ENCODE measurements around the gene SURF1.
"Not testable (repeated sequence)": the region's sequence is repeated elsewhere in the genome, so short reads cannot be mapped to it uniquely, and the experiment has no call there.

The SURF1 gene

DNA sequence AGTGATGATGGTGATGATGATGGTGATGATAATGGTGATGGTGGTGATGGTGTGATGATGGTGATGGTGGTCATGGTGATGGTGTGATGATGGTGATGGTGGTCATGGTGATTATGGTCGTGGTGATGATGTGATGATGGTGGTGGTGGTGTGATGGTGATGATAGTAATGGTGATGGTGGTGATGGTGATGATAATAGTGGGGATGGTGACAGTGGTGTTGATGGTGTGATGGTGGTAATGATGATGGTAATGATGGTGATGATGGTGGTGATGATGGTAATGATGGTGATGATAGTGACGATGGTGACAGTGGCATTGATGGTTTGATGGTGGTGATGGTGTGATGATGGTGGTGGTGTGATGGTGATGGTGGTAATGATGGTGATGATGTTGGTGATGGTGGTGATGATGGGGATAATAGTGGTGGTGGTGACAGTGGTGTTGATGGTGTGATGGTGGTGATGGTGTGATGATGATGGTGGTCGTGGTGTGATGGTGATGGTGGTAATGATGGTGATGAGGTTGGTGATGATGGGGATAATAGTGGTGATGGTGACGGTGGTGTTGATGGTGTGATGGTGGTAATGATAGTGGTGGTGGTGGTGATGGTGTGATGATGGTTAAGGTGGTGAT, 26.3 kb upstream of the SURF1 start:
- no peak for DNase-seq

DNA sequence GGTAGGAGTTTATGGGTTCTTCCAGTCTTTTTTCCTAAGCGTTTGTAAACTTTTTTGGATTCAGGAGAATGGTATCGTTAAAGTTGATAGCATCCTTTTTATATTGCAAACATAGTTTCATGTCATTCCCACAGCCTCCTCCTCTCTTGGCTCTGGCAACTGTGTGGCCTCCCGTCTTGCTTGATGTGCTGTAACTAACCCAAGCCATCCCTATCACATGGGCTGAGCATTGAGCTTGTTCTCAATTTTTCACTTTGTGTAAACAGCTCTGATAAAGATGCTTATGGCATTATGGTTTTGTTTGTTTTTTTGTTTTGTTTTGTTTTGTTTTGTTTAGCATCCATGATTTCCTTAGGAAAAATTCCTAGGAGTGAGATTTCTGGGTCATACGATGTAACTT, 24.4 kb upstream of the SURF1 start:
- no peak for DNase-seq

DNA sequence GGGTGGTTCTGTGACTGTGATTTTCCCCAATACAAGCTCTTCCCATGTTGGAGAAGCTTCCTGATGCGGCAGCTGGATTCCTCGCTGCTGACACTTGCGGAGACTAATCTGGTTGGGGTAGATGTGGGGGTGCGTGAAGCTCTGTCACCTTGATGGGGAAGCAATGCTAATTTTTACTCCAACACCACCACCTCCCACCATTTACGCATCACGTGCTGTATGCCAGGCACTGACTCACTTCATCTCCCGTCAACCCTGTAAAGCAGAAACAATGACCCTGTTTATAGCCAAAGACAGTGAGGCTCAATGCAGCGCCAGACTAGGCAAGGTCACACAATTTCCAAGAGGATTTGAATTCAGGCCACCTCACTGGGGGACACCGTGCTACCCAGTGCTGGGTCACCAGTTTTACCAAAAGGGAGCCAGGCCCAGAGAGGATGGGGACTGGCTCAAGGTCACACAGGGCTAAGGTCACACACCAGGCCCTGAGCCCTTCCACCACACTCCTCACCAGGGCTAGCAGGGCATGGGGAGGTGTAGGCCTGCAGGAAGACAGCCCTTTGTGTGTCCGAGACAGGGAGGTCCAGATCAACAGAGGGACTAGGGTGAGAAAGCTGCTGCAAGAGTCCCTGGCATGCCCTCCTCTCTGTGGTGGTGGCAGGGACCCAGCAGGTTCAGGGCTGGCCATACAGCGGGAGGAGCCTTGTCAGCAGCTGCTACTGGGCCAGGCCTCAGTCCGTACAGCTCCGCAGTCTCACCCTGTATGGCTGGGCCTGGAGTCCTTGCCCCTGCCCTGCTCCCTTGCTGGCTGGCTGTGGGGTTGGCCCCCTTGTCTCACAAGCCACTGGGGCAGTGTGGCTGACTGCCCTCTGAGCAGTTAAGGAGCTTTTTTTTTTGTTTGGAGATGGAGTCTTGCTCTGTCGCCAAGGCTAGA, 23.1 kb upstream of the SURF1 start:
- DNase-seq, result no peak

DNA sequence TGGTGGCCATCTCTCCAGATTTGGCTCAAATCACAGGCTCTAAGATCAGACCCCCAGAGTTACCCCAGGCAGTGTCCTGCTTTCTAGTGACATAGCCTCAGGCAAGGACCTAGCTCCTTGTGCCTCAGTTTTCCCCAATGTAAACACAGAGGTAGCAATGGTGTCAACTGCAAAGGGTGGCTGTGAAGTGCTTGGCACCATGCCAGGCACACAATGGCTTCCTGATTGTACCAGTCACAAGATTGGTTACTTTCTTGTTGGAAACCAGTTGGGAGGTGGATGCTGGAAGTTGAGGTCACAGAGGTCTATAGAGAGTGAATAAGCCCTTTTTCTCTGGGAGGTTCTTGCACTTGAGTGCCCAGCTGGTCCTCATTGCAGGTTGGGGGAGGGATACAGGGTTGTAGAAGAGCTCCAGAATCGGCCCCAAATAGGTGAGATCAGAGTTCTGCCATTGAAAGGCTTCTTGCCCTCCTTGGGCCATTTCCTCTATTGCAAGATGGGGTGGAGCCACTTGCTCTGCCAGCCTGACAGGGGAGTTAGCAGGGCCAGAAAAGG, 22.2 kb upstream of the SURF1 start:
- DNase-seq, result no peak

GRCh38 chr9:133377721-133378216, 21.5 kb upstream of the SURF1 start:
- no peak for DNase-seq

DNA sequence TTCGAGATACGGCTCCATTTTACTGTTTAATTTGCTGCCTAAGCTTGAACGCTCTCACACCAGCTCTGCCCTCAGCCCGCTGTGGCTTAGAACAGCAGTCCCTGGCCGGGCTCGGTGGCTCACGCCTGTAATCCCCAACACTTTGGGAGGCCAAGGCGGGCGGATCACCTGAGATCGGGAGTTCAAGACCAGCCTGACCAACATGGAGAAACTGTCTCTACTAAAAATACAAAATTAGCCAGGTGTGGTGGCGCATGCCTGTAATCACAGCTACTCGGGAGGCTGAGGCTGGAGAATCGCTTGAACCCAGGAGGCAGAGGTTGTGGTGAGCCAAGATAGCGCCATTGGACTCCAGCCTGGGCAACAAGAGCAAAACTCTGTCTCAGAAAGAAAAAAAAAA, 21.0 kb upstream of the SURF1 start:
- not testable (repeated sequence) for DNase-seq

DNA sequence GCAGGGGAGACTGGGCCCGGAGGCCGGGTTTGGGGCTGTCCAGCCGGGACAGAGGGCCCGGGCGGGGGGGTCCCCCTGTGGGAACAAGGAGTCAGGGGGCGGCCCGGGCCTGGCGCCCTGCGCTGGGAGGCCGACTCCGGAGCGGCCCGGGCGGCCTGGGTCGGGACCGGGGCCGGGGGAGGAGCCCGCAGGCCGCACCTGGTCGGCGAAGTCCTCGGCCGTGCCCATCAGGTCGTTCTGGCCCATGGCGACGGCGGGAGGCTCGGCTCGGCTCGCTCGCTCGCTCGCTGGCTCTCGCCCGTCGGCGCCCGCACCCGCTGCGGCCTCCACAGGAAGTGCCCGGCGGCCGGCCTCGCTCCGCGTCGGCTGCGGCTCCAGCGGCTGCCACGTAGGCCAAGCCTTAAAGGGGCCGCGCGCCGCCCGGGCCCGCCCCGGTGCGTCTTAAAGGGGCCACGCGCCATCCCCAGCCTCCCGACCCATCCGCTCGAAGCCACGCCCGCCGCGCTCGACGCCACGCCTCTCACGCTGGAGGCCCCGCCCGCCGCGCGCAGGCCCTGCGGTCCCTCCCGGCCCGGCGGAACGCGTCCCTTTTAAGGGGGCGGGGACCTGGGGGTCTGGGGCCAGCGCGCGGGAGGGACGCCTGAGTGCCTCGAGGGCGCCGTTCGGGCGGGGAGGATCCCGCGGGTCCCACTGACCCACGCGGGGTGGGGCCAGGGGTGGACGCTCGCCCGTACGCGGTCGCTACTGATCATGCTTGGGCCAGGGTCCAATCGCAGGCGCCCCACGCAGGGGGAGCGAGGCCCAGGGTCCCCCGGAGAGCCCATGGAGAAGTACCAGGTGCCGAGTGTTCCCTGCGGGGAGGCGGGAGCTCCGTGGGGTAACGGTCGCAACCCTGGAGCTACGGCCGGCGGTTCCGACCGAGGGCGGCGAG, 19.7 kb upstream of the SURF1 start, which contains the start of the genes STKLD1 and SURF4:
TSS of gene STKLD1 (plus strand) at position 643 of the 931 bp plus-strand sequence. CDS start at position 751, 108 bp downstream.
TSS of gene SURF4 (minus strand) at position 337 of the 931 bp plus-strand sequence. CDS start at position 246, 91 bp downstream.
- peak; percentile 90 to 95 for DNase-seq

DNA sequence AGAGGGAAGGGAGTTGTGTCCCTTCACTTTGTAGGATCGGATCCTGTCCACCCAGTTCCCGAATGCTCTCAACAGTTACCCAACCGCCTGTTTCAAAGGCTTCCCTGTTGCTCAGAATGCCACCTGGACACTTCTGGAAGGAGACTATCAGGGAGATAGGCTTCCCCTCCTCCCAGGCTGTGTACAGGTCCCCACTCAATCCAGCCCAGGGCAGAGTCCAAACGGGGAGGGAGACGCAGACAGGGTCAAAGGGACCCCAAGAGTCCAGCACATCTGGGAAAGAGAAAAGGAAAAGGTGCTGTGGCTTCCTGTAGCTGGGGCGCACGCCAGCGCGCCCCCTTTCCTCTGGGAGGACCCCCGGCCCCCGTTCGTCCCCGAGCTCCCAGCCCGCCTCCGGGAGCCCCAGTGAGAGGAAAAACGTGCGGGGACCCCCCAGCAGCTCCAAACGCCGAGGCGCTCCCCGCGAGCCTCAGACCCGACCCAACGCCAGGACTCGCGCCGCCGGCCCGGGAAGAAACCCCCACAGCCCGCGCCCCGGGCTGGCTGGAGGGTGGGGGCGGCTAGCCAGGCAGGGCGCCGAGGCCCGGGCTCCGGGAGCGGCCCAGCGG, 18.9 kb upstream of the SURF1 start:
- DNase-seq, result no peak

DNA sequence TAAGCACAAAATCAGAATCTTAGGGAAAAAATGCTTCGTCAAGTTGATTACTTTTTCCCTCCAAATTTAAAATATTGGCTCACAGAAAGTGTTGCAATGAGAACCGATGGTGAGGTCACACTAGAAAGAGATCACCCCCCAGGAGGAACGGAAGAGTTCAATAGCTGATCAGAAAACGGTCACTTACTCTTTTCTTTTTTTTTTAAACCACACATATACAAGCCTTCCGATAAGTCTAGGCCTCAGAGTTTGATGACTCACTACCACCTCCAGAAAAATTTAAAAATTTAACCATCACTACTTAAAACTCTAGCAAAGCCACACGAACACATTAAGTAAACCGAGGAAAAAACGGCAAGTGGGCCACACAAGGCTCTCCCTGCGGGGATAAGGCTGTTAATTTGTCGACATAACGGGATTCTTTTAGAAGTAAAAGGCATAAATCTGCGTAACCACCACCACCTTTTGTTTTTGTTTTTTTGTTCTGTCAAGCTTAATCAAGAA, 18.4 kb upstream of the SURF1 start:
- no peak for DNase-seq

- DNase-seq, result no peak
Observed at GRCh38 chr9:133372144-133372543, 15.9 kb upstream of the SURF1 start.

GRCh38 chr9:133371261-133371711, 15.0 kb upstream of the SURF1 start:
- DNase-seq, result no peak

DNA sequence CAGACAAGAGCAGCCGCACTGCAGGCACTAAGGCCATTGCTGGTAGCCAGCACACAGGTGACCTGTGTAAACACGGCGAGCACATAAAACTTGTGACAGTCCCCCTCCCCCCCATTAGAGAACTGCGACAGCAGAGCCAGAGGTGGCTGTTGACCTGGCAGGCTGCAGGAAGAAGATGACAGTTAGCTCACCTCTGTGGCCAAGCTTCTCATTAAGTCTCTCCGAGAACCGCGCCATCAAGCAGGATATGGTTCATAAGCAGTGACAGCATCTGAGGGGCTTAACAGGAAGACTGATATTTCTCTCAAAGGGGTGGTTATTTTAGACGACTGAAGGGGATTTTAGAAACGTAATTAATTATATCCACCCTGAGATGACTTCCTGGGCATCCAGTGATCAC, 14.4 kb upstream of the SURF1 start:
- no peak for DNase-seq

- no peak for DNase-seq
Observed at GRCh38 chr9:133369933-133370332, 13.6 kb upstream of the SURF1 start.

DNA sequence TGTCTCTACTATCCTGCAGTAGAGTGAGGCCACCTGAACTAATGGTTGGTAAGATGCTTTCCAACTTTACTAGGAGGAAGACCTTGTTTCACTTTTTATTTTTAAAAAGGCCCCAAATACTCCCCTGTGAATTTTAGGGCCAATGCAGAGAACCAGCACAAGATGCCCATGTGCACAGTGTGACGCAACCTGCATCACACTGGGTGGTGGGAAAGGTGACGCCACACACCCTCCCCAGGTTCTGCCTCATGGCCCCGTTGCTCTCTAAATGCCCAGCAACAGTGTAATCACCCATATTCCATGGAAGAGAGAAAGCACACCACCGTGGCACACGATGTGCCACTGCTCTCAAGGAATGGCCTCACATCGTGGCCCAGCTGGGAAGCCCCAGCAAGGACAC, 13.1 kb upstream of the SURF1 start:
- DNase-seq, result no peak

GRCh38 chr9:133368249-133368881, 12.1 kb upstream of the SURF1 start:
- peak in 1 of 2 experiments; percentile 28 for DNase-seq

- DNase-seq, result no peak
Observed at GRCh38 chr9:133367778-133368177, 11.5 kb upstream of the SURF1 start.

GRCh38 chr9:133367221-133367620, 10.9 kb upstream of the SURF1 start:
- no peak for DNase-seq

GRCh38 chr9:133366435-133366834, 10.1 kb upstream of the SURF1 start:
- no peak for DNase-seq

- no peak for DNase-seq
Observed at GRCh38 chr9:133362359-133363044, 6.2 kb upstream of the SURF1 start.

DNA sequence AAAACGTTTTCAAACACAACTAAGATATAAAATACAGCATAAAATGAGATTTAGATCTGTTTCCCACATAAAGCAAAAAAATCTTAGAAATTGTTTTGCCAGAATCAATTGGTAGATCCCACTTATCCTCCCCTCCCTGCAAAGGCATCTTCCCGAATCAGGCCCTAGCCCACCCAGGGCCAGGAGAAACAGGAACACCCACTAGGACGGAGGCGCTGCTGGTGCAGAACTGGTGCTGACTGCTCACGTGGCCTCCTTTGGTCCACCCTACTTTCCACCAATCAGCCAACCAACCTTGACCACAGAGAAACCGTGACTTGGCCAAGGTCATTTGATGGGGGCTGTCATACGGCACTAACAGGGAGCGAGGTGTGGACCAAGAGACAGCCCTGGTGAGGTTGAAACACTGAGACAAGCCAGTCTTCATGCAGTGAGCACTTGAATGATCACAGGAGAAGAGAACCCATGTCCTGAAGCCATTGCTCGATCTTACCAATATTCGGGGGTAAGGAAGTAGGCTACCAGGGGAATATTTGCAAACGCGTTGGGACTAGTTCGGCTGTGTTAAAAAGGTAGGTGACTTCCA, 5.3 kb upstream of the SURF1 start:
- no peak for DNase-seq

Measured in NCI-H1930 (cell line).